SU-DHL-6 (cell line): ENCODE measurements around the gene C15orf61.

ENCODE experiments used
- CTCF ChIP-seq: fragments of 200-600 bp; sonication (generic); IDR thresholded peaks from one replicate; pipeline ENCODE4 v1.5.1; 2017; ENCODE audit warnings: antibody characterized with exemption, mild to moderate bottlenecking, low read length, moderate library complexity; ENCODE audit not compliant: insufficient read depth, poor library complexity, severe bottlenecking
- EZH2phosphoT487 ChIP-seq: fragments of 200-600 bp; sonication (generic), shearing (Covaris generic); conservative IDR thresholded peaks from 2 replicates; pipeline ENCODE4 v1.6.1; 2018; ENCODE audit warnings: mild to moderate bottlenecking, antibody characterized with exemption, low read length, moderate library complexity, mixed read lengths

GRCh38 chr15:67506775-67507747 is 13.9 kb upstream of the C15orf61 start:
- TF ChIP-seq CTCF: no peak
- no peak for TF ChIP-seq EZH2phosphoT487
